Stimulated activated CD4-positive, alpha-beta T cell treated with anti-CD3 and anti-CD28 coated beads, TNF-alpha, amount 100 ng/mL, for 24 hours (primary cell): ENCODE results near the gene POLR2C.

Experiments
- DNase-seq, 3 experiments: peaks; one replicate each; pipeline ENCODE4 v3.0.0-alpha.2; 2020; ENCODE audit warnings: low read depth in 3 of 3

POLR2C gene

GRCh38 chr16:57502048-57502775 is 39.7 kb downstream of the POLR2C start:
- DNase-seq, result no peak

DNA sequence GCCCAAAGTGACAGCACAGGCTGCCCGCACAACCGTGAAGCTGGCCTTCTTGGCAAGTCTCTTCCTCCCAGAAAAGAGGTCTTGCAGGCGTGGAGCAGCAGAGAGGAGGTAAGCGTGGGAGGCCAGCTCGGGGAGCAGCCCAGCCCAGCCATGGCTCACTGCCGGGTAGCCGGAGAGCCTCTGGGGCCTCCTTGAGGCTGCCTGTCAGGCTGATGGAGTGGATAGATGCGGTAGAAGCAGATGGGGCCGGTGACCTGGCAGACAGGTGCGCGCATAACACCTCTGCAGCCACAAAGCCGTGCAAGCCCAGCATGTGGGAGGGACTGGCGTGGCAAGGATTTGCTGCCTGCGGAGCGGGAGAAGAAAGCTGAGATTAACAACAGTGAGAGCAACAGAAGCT is 40.9 kb downstream of the POLR2C start:
- no peak for DNase-seq

- no peak for DNase-seq
These were observed 41.5 kb downstream of the POLR2C start for GRCh38 chr16:57504001-57504400.

DNA sequence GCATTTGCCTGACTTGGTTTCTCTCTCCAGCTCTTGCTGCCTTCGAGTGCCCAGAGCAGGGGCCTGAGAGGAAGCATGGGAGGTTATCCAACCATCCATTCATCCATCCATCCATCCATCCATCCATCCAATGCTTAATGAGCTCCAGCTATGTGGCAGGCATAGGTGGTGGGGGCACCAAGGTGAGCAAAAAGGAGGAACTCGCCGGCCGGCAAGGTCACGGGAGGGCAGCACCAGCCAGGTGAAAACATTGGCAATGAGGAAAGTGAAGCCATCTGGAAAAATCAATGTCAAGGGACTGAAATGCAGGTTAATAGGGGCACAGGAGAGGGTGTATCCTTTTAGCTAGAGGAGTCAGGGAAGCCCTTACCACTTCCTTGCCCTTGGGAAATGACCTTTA is 42.0 kb downstream of the POLR2C start:
- no peak for DNase-seq

GRCh38 chr16:57505169-57505568 is 42.7 kb downstream of the POLR2C start:
- DNase-seq, result no peak

DNA sequence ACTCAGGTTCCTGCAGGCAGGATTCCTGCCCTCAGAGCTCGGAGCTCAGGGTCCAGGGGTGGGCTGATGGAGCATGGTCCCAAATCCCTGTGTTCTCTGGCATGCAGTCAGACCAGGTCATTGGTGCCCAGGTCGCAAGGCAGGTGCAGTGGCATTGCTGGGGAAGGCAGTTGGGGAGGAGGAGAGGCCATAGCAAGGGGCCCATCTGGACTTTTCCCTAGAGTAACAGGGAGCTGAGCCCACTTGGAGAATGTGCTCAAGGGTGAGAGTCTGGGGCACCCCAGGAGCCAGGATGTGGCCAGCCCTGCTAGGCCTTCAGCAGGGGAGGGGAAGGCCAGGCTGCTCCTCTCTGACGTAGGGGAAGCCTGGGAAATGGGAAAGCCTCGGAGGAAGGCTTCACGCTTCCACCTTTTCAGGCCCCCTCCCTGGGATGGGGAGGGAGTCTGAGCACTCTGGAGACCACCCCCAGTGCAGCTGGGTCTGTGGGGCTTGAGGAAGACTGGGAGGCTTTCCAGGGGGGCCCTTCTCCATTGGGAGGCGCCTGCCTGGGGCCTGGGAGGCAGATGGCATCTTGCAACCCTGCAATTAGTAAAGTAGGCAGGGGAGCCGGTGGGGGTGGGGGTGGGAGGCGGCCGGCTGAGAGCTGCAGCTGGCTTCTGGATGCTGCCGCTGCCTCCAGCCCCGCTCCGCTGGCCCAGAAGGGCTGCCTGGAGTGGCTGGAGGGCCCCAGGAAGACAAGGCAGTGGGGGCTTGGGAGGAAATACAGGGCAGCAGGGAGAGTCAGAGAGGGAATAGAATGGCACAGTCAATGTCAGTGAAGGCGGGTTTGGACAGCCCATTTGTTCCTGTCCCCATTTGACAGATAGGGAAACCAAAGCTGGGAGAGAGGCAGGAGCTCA is 44.9 kb downstream of the POLR2C start:
- DNase-seq, result no peak

DNA sequence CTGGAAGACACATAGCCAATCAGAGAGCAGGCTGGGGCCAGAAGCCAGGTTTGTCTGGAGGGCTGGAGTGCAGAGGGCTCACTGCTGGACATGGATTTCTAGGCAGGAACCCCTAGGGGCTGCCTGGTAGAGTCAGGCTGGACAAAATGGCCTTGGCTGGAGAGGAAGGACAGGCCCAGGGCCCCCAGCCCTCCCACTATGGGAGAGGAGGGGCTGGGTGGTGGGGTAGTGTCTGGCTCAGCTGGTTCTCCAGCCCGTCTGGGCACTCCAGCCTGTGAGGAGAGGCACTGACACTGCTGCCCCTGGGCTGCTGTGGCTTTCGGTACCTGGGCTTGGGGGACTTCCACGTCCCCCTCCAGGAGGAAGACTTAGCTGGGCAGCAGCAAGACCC is 45.6 kb downstream of the POLR2C start:
- no peak for DNase-seq

DNA sequence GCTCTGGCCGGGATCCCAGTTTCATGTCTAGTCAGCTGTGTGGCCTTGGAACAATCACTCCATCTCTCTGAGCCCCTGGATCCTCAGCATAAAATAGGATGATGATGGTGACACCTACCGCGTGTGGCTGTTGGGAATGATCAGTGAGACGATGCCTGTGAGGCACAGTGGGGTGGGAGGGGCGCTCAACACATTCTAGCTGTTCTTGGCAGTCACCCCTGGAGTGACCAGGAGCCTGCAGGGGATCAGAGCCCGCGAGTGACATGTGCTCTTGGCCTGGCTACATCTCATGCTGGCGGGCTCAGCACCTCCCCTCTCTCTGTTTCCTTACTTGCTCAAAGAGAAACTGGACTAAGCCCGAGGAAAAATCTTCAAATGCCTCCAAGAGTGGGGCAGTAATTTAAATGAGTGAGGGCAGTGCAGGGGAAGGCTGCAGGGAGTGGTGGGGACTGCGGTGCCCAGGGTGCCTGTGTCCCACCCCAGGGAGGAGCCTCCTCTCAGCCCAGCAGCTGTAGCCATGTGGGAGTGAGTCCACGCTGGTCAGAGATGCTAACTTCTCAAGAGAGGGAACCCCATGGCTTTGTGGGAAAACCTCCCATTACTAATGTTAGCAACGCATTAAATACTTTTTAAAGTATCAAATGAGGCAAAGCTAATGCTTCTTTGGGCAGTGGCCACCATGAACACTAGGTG is 46.9 kb downstream of the POLR2C start:
- DNase-seq, result no peak

- DNase-seq, result no peak
These were observed 47.8 kb downstream of the POLR2C start for GRCh38 chr16:57510016-57510871.

DNA sequence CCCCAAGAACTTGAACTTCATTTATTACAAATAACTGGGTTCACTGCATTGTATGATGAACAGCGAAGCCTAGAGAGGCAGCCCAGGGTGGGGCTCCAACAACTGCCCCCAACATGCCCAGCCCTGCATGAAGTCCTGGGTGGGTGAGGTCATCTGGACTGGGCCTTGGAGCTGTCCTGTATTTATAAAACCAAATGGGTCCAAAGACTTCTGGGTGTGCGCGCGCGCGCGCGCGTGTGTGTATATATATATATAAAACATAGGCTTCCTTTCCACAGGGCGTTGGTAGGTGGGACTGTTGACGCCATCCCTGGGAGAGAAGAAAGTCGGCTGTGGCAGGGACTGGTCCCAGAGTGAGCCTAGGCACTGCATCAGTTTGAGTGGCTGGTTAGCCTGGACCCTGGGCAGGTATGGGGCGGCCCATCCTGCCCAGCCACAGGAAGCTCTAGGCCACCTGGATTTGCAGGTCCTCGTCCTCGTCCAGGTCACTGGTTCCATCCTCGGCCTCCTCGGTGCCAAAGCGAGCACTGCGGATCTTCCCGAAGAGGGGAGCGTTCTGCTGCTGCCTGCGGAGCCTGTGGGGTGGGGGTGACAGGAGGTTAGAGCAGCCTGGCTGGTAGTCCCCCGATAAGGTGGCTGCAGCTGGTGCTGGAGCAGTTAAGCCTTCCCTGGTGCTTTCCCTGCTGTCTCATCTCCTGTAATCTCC is 50.0 kb downstream of the POLR2C start:
- DNase-seq, result no peak

GRCh38 chr16:57513371-57514102 is 51.1 kb downstream of the POLR2C start:
- no peak for DNase-seq

- DNase-seq, result no peak
These were observed 51.9 kb downstream of the POLR2C start for GRCh38 chr16:57514371-57514770.

DNA sequence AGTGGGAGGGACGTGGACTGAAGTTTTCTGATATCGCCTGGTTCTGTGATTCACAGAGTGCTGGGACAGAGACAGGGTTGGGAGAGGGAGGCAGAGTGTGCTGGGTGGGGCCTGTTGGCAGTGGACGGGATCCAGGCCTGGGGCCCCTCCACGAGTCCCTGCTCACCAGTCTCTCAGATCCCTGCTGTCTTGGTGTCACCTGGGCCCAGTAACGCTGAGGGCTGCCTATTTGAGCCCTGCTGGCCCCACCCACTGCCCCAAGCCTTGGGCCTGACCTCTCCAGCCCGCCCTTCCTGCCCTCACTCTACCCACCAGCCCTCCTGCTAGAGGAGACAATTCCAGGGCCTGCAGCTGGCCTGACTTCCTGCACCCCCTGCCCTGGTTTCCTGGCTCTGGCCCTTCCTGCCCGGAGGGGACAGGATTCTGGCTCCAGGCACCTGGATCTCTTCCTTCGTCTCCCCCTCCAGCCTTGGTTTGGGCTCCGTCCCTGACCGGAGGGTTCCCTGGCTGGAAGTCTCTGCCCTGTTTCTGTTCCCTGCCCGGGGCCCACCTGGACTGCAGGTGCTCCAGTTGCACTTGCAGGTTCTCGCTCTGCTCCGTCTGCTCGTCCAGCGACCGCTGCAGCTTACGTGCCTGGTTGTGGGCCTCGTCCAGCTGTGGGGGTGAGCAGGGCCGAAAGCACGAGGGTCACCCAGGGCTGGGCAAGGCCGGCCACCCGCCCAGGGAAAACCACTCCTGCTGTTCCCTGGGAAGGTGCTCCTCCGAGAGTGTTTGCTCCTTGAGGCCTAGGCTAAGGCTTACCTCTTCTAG is 52.5 kb downstream of the POLR2C start:
- DNase-seq, result no peak

- DNase-seq, result no peak
These were observed 53.8 kb downstream of the POLR2C start for GRCh38 chr16:57516176-57516725.

DNA sequence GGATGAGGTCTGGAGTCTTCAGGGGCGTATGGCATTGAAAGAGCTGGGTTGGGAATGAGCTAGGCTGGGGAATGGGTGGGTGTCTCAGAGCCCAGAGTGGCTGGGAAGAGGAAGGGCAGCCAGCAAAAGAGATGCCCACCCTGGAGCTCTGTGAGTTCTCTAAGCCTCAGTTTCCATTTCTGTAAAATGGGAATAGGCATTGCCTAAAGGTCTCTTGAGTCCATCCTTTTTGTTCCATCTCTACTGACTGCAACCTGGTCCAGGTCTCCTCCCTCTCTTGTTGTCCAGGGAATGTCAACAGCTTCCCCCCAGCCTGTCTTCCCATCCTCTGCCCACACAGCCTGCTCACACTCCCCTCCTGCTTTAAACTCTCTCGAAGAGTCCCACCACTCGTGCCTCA is 54.3 kb downstream of the POLR2C start:
- no peak for DNase-seq

DNA sequence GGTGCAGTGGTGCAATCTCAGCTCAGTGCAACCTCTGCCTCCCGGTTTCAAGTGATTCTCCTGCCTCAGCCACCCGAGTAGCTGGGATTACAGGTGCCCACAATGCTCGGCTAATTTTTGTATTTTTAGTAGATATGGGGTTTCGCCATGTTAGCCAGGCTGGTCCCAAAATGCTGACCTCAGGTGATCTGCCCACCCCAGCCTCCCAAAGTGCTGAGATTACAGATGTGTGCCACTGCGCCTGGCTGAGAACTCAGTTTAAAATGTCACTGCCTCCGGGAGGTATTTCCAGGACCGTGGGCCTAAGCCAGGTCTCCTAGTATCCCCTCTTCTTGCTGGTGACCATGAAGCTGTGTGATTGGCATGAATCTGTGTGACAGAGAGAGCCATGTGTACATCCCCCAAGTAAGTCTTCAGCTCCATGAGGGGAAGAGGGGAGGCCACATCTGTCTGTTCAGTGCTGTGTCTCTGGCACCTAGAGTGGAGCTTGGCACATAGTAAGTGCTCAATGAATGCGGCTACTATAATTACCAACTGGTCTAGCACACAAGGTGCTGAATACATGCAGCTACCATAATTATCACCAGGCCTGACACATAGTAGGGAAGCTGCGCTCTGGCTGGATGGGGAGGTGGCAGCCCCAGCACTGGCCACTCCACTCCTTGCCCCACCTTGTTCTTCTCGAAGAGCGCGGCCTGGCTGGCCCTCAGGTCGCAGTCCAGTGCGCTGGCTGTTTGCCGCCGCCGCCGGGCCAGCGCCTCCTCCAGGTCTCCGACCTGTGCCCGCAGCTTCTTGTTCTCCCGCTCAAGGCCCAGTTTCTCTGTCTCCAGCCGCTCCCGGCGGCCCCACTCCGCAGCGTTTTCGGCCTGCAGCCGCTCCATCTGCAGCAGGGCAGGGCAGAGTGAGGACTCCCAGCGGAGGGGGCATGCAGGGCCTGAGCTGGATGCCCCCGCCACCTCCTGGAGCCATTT is 55.2 kb downstream of the POLR2C start:
- no peak for DNase-seq

- no peak for DNase-seq
These were observed 56.0 kb downstream of the POLR2C start for GRCh38 chr16:57518520-57518919.

GRCh38 chr16:57518922-57519321 is 56.4 kb downstream of the POLR2C start:
- DNase-seq, result no peak
